Measurements from ENCODE around the gene SCMH1. TPM values are rescaled to one million over a fixed set of nuclear protein-coding genes. Genes with fewer than 3 reads are reported as not detected.
A peak's percentile ranks its signal among the peaks of the same experiment; 100 is the strongest.

SCMH1 gene
- total and polyA plus RNA-seq, 2 experiments from 2014 or later = 15.0 to 19.4 TPM

GRCh38 chr1:40980068-40980452 is 262.0 kb downstream of the SCMH1 start:
- Mint-ChIP-seq H3K27ac (peak overlapping the region; percentile 87), H3K4me3 (peak overlapping the region; percentile 86), H3K27me3 (ENCODE audit: insufficient read depth, low read depth, poor library complexity) (peaks cover 8% of the 10 kb centered on the region), H3K9me3 (no peaks in the 10 kb centered on the region), H3K36me3 (ENCODE audit: low read depth) (peaks cover 29% of the 10 kb centered on the region), H3K4me1 (peaks cover 21% of the 10 kb centered on the region)
- TF ChIP-seq STAT1 (IDR thresholded peaks at IDR 0.05; ENCODE audit: unreplicated experiment) (no peak), REST (IDR thresholded peaks at IDR 0.05; ENCODE audit: unreplicated experiment) (no peak), CREB1 (CRISPR knock-in tag; IDR thresholded peaks at IDR 0.05; ENCODE audit: low read depth) (no peak), NANOG (IDR thresholded peaks at IDR 0.05; ENCODE audit: borderline replicate concordance) (no peak), ZNF114 (CRISPR knock-in tag; IDR thresholded peaks at IDR 0.05) (no peak), JUNB (IDR thresholded peaks at IDR 0.05; ENCODE audit: unreplicated experiment) (no peak), EZH2 (IDR thresholded peaks at IDR 0.05; ENCODE audit: low read depth, unreplicated experiment) (no peak), ZNF331 (CRISPR knock-in tag; IDR thresholded peaks at IDR 0.05; ENCODE audit: low read depth) (no peak), EZH2phosphoT487 (IDR thresholded peaks at IDR 0.05; ENCODE audit: unreplicated experiment) (no peak), POLR2AphosphoS5 (IDR thresholded peaks at IDR 0.05; ENCODE audit: low read depth) (no peak)
- TF ChIP-seq, protein P1, sequence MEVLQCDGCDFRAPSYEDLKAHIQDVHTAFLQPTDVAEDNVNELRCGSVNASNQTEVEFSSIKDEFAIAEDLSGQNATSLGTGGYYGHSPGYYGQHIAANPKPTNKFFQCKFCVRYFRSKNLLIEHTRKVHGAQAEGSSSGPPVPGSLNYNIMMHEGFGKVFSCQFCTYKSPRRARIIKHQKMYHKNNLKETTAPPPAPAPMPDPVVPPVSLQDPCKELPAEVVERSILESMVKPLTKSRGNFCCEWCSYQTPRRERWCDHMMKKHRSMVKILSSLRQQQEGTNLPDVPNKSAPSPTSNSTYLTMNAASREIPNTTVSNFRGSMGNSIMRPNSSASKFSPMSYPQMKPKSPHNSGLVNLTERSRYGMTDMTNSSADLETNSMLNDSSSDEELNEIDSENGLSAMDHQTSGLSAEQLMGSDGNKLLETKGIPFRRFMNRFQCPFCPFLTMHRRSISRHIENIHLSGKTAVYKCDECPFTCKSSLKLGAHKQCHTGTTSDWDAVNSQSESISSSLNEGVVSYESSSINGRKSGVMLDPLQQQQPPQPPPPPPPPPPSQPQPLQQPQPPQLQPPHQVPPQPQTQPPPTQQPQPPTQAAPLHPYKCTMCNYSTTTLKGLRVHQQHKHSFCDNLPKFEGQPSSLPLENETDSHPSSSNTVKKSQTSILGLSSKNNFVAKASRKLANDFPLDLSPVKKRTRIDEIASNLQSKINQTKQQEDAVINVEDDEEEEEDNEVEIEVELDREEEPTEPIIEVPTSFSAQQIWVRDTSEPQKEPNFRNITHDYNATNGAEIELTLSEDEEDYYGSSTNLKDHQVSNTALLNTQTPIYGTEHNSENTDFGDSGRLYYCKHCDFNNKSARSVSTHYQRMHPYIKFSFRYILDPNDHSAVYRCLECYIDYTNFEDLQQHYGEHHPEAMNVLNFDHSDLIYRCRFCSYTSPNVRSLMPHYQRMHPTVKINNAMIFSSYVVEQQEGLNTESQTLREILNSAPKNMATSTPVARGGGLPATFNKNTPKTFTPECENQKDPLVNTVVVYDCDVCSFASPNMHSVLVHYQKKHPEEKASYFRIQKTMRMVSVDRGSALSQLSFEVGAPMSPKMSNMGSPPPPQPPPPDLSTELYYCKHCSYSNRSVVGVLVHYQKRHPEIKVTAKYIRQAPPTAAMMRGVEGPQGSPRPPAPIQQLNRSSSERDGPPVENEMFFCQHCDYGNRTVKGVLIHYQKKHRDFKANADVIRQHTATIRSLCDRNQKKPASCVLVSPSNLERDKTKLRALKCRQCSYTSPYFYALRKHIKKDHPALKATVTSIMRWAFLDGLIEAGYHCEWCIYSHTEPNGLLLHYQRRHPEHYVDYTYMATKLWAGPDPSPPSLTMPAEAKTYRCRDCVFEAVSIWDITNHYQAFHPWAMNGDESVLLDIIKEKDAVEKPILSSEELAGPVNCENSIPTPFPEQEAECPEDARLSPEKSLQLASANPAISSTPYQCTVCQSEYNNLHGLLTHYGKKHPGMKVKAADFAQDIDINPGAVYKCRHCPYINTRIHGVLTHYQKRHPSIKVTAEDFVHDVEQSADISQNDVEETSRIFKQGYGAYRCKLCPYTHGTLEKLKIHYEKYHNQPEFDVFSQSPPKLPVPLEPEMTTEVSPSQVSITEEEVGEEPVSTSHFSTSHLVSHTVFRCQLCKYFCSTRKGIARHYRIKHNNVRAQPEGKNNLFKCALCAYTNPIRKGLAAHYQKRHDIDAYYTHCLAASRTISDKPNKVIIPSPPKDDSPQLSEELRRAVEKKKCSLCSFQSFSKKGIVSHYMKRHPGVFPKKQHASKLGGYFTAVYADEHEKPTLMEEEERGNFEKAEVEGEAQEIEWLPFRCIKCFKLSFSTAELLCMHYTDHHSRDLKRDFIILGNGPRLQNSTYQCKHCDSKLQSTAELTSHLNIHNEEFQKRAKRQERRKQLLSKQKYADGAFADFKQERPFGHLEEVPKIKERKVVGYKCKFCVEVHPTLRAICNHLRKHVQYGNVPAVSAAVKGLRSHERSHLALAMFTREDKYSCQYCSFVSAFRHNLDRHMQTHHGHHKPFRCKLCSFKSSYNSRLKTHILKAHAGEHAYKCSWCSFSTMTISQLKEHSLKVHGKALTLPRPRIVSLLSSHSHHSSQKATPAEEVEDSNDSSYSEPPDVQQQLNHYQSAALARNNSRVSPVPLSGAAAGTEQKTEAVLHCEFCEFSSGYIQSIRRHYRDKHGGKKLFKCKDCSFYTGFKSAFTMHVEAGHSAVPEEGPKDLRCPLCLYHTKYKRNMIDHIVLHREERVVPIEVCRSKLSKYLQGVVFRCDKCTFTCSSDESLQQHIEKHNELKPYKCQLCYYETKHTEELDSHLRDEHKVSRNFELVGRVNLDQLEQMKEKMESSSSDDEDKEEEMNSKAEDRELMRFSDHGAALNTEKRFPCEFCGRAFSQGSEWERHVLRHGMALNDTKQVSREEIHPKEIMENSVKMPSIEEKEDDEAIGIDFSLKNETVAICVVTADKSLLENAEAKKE (CRISPR knock-in tag; IDR thresholded peaks at IDR 0.05) = no peak
- TF ChIP-seq, protein P2, sequence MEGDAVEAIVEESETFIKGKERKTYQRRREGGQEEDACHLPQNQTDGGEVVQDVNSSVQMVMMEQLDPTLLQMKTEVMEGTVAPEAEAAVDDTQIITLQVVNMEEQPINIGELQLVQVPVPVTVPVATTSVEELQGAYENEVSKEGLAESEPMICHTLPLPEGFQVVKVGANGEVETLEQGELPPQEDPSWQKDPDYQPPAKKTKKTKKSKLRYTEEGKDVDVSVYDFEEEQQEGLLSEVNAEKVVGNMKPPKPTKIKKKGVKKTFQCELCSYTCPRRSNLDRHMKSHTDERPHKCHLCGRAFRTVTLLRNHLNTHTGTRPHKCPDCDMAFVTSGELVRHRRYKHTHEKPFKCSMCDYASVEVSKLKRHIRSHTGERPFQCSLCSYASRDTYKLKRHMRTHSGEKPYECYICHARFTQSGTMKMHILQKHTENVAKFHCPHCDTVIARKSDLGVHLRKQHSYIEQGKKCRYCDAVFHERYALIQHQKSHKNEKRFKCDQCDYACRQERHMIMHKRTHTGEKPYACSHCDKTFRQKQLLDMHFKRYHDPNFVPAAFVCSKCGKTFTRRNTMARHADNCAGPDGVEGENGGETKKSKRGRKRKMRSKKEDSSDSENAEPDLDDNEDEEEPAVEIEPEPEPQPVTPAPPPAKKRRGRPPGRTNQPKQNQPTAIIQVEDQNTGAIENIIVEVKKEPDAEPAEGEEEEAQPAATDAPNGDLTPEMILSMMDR (conservative IDR thresholded peaks at IDR 0.05; ENCODE audit: low read depth in 2 of 2) = no peak
- TF ChIP-seq, protein P3, sequence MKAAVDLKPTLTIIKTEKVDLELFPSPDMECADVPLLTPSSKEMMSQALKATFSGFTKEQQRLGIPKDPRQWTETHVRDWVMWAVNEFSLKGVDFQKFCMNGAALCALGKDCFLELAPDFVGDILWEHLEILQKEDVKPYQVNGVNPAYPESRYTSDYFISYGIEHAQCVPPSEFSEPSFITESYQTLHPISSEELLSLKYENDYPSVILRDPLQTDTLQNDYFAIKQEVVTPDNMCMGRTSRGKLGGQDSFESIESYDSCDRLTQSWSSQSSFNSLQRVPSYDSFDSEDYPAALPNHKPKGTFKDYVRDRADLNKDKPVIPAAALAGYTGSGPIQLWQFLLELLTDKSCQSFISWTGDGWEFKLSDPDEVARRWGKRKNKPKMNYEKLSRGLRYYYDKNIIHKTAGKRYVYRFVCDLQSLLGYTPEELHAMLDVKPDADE (IDR thresholded peaks at IDR 0.05) = no peak
- Histone ChIP-seq H4K20me1 (replicated peaks; ENCODE audit: insufficient read depth) (peaks cover 30% of the 10 kb centered on the region), H3K27me3 (ENCODE audit: insufficient read depth) (no peaks in the 10 kb centered on the region), H3K36me3 (ENCODE audit: insufficient read depth) (peaks cover 18% of the 10 kb centered on the region), H3K4me3 (peak overlapping the region; percentile 86), H3K4me1 (ENCODE audit: insufficient read depth) (peaks cover 24% of the 10 kb centered on the region), H3K9me2 (ENCODE audit: insufficient read depth) (no peaks in the 10 kb centered on the region), H3K79me2 (replicated peaks; ENCODE audit: insufficient read depth) (peaks cover 48% of the 10 kb centered on the region), H3F3A (replicated peaks; ENCODE audit: low read depth) (0 out of 2 replicates have a peak, but pooled peaks cover 3% of the 10 kb centered on the region), H3K27ac (ENCODE audit: low read depth) (no peak overlapping the region), H2AFZ (no peak overlapping the region), H3K4me2 (peak overlapping the region; percentile 95)
- ATAC-seq (peak; percentile 2), DNase-seq (ENCODE audit: low spot score) (no peak)
